HT1080 (cell line): ENCODE measurements around the gene NUDCD3. TPM values are rescaled to one million over a fixed set of nuclear protein-coding genes. Genes with fewer than 3 reads are reported as not detected.

Source experiments
- DNase-seq: peaks from one replicate; pipeline ENCODE4 v3.0.0-alpha.2; 2015; ENCODE audit warnings: low read depth
- total RNA-seq: library from RNA; depleted of rRNA; stranded (reverse); fragments of >200 nt; shearing (Covaris generic); gene quantifications from 2 replicates; pipeline ENCODE4 v1.2.3, GENCODE V29; 2014

Gene NUDCD3
- total RNA-seq, 1 experiment from 2014 or later, result 72.3 TPM

DNA sequence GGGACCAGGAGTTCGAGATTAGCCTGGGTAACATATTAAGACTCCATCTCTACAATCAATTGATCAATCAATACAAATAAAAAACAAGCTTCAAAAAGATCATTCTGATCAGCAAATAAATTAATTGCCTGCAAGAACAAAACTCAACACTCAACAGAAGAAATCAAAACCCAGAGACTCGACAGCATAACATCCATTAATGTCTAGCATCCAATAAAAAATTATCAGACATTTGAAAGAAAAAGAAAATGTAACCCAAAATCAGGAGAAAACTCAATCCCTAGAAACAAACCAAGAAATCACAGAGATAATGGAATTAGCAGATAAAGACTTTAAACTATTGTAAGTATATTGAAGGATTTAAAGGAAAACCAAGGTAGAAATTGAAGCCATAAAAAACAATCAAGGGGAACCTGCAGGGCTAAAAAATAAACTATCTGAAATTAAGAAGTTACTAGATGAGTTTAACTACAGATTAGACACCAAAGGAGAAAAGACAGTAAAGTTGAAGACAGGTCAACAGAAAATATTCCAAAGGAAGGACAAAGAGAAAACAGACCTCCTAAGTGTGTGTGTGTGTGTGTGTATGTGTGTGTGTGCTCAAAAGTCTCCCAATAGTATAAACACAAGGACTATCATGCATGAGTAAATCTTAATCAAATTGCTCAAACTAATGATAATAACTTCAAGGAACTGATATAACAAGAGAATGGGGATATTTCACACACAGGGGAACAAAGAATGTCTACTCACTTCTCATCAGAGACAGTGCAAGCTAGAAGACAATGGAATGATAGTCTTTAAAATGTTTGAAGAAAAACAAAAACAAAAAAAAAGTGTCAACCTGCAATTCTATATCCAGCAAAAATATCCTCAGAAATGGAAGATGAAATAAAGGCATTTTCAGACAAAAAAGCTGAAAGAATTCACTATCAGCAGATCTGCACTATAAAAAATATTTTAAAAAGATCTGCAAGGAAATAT lies 7.7 kb downstream of the NUDCD3 start:
- no peak for DNase-seq

DNA sequence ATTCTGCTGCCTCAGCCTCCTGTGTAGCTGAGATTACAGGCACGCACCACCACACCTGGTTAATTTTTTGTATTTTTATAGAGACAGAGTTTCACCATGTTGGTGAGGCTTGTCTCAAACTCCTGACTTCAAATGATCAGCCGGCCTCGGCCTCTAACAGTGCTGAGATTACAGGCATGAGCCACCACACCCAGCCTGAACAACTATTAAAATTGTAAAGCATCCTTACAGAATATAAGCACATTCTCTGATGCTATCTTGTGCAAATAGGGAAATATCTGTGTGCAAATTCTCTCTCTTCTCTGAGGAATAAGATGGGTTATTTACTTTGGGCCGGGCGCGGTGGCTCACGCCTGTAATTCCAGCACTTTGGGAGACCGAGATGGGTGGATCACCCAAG lies 12.5 kb downstream of the NUDCD3 start:
- no peak for DNase-seq

DNA sequence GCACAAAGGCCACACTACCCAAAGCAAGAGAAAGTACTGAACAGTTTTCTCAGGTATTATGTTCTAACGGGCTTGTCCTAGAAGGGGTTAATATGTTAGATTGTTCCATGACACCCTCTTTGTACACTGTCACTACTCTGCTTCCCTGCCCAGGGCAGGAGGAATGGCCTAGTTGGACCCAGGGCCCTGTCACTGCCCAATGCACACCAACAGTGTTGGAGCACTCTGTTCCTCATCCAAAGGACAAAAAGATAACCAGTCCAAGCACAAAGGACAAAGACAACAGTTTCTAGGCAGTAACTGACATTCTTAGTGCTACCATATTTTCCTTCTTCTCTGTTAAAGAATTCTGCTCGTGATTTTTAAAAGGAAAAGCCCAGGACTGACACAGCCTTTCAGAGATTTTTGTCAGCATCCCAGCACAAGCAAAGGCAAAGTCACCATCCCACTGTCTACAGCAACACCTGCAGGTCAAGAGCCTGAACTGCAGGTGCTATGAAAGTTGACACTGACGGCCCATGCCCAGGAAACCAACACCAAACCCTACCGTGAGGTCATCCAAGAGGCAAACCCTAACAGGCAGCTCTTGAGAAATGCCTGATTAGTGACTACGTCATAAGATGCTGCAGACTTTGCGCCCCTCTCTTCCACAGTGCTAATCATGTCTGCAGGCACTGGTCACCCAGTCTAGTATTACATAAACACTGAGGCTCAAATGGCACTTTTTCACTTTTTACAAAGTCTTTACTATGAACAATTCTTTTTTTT lies 13.2 kb downstream of the NUDCD3 start:
- peak; percentile 89 for DNase-seq

DNA sequence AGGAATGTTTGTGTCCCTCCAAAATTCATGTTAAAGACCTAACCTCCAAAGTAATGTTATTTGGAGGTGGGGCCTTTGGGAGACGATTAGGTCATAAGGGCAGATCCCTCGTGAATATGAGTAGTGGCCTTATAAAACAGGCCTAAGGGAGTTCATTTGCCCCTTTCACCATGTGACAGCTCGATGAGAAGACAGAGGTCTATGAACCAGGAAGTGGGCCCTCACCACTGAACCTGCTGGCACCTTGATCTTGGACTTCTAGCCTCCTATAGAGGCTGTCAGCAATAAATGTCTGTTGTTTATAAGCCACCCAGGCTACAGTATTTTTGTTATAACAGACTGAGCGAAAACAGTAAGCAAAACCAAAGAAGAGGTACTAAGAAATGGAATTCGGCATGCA lies 14.1 kb downstream of the NUDCD3 start:
- no peak for DNase-seq

DNA sequence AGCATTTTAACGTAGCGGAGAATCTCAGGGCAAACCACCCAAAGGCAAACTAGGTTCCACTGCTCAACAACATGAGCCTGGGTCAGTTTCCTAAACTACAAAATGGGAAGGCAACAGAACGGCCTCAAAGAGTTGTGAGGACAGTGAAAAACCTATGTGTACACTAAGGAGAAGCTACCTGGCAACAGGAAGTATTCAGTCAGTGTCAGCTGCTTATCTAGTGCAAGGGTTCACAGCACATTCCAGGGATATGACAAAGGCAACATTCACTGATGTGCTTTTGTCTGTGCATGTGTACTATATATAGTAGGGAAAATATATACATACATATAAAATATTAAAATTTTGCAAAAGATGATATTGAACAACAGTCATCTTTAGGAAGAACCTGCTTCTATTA lies 17.2 kb downstream of the NUDCD3 start:
- DNase-seq, result peak; percentile 39

DNA sequence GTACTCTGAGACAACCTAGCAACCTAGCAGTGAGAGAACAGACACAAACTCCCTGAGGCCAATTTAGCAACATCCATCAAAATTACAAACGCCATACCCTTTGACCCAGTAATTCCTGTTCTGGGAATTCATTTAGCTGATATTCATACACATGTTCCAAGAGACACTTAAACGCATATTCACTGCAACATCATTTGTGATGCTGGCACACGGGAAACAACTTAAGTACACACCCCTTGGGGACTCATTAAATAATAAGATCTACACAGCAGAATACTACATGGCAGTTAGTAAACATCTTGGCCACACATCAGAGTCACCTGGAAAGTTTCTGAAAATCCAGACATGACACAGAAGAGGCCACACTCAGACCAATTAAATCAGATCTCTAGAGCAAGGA lies 17.6 kb downstream of the NUDCD3 start:
- no peak for DNase-seq

DNA sequence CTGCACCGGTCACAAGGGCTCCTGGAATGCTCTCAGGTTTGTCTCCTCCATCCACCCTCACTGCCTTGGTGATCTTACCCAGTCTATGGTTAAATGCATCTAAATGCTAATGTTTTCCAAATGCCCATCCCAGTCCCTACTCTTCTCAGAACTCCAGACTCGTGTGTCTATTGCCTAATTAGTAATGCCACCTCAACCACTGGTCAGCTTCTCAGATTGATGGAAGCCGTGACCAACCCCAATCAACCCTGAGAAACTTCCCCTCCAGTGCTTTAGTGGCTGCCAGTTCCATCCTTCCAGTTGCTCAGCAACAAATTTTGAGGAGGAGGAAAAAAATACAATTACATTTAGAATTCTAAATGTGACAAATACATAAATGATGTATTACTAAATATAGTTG lies 18.6 kb downstream of the NUDCD3 start:
- DNase-seq, result no peak

DNA sequence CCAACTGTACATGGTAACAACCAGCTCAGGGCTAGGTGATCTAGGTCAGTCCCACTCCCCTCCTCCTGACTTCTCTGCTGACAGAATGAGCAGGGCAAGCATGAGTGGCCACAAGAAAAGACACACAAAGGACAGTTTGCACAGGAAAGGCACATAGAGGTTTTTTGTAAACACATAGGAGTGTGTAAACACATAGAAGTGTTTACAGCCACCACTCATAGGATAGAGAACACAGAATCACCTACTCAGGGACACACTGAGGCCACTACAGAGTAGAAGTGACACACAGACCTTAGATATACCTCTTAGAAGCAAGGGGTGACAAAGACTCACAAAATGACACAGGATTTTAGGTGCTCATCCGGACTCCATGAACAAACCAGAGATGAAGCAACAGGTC lies 19.0 kb downstream of the NUDCD3 start:
- DNase-seq, result no peak

DNA sequence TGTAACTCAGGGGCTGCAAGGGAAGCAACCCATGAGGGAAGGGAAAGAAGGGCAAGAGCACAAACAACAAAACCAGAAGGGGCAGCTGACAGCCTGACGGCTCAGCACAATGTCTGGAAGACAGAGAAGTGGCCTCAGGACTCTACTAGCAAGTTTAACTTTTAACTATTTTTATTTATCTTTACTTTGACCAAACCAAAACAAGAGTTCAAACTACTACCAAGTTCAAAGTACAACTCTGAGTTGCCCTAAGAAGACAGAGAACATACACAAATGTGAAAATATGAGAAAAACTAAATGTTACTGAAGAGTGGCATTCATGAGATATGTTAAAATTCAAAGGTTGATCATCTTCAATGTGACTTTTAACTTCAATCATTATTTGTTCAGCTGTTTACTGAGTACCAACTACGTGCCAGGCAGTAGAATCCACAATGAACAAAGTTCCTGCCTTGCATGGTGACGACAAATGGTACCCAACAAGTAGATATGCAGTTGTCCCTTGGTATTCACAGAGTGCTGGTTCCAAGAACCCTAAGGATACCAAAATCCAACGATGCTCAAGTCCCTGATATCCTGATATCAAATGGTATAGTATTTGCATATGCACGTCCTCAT lies 19.7 kb downstream of the NUDCD3 start:
- no peak for DNase-seq

DNA sequence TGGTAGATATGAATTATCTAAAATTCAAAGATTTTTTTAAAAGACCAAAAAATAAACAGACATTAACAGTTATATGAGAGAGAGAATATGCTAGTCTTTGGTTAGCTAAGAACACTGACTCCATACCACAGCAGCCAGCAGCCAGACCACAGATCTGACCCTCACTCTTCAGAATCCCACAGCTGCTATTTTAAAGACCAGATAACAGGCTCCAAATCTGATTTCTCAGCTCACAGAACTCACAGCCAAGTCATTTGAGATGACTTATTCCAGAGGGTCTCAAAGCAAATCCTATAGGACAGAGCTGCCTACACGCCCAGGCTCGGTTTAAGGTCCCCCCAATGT lies 20.4 kb downstream of the NUDCD3 start:
- DNase-seq, result no peak

DNA sequence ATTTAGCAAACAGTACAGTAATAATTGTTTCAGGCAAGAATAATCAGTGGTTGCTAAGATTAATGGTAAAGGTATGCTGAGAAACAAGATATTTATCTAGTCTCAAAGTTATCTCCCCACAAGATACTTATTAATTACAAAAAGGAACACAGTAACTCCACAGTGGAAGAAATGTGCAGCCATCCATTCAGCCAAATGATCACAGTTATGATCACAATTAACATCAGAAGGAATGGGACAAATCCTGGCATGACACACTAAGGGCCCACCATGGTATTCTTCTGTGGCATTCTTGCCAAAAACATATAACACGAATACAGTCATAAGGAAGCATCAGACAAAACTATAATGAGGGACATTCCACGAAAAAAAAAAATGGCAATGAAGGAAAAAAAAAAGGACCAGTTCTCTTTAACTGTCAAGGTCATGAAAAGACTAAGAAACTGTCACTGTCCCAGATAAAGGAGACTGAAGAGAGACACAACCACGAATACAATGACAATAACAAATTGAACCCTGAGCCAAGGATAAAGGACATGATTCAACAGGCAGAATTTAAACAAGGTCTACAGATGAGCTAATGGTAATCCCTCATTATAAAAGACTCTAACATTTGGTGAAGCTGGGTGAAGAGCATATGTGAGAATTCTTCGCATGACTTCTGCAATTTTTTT lies 20.9 kb downstream of the NUDCD3 start:
- no peak for DNase-seq

DNA sequence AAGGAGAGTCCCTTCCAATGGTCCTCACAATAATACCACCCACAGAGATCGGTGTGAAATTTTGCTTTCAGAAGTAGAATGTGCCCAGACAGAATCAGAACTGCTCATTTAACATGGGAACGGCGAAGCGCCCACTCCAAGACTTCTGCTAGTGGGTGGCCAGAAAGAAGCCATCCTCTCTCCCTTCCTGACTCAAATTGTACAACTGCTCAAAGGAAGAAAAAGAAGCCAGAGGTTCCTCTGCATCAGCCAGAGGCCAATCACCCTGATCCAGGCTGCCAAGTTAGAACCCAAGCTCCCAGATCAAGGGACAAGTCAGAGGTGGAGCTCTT lies 23.3 kb downstream of the NUDCD3 start:
- DNase-seq, result no peak

DNA sequence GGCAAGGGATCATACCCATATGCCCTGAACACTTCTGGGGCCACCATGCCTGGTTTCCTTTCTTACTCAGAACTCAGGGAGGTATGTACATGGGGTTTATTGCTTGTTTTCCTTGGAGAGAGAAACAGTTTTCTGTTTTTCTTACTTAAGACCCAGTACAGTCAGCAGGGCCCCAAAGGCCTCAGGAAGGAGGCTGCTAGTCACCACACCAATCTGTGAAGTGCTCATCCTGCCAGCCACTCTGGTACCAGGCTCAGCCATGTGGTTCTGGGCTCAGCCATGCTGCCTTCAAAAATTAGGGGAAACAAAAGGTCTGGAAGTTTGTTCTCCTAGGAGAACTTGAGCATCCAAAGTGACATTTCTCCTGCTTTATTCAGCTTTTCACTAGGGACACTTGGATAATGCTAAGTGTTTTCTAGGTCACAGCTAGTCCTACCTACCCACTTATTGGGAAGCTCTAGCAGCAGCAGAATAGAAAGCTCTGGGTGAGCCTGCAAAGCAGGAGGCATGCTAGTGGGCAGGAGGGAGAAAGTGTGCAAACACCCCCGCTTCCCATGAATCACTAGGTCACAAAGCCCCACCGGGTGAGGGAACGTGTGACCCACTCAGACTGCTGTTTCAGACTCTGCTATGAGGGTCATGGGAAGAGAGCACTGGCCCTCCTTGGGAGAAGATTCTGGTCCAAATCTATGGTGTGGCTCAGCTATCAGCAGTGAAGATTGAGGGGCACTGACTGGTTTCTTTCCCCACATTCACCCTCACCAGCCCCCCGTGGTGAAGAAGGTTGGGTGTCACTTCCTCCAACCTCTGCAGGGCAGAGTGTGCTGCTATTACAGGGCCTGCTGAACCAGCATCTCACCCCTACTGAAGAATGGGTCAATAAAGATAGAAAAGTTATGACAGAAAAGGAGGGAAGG lies 23.9 kb downstream of the NUDCD3 start:
- DNase-seq, result no peak

DNA sequence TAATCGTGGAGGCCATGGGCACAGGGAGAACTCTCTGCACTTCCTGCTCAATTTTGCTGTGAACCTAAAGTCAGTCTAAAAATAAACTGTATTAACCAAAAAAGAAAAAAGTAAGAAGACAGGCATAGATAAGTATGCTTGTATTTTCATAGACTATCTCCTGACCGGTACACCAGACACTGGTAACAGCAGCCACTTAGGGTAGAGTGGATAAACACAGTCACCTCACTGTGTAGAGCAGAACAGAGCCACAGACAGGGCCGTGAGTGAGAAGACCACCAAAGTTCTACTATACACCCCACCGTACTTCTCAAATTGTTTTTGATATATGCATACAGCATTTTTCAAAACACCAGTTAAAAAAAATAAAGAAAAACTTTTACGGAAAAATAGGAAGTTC lies 25.0 kb downstream of the NUDCD3 start:
- DNase-seq, result no peak

DNA sequence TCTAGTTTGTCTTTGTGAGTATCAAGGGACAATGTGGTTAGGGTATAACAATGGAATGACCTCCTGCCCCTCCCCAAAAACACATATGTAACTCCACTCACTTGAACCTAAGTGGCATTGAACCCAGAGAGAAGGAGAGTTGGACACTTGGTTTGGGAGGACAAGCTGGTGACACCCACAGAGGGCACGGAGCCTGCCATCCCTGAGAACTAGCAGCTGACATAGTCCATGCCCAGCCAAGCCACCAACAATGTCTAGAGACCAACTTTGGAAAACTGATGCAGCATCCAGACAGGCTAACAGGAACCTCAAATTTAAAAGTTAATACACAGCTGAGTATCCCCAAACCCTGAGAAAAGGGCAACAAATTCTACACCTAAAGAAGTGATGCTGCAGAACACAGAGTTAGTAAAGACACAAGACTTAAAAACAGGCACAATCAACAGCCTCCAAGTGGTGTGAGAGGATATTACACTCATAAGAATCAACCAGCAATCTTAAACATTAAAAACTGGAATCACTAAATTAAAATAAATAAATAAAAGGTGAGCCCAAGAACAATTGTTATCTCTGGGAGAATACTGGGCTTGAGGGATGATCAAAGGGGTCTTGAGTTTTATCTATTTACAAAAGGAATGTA lies 27.2 kb downstream of the NUDCD3 start:
- no peak for DNase-seq

DNA sequence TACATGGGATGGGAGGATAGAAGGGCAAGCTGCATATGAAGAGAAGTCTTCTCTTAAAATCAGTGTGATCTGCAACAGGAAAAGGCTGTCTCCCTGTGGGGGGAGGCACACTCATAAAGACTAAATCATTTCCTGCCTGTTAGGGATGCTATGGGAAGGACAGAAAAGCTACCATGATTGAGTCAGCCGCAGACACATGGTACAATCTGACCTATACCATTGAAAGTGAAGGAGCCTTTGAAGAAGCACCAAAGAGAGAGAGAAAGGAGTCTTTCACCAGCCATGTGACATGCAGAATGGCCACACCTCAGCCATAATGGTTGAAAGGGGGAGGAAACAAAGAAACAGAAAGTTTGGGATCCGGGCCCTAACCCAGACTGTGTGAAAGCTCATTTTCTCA lies 29.1 kb downstream of the NUDCD3 start:
- peak; percentile 90 for DNase-seq

DNA sequence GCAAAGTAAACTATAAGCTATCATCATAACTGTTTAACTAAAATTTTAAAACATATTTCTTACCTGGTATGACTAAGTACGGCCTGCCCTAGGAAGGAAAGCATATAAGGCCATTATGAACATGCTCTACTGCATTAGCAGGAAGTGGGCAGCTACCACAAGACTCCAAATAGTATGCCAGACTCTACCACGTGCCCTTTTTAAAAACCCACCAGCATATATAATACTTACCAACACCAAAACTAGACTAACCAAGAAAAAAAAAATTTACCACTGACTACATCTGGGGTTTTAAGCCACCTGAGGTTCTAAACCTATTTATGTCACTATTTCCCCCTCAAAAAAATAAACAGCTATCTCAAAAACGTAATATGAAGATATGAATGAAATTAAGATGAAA lies 30.1 kb downstream of the NUDCD3 start:
- peak; percentile 80 for DNase-seq

DNA sequence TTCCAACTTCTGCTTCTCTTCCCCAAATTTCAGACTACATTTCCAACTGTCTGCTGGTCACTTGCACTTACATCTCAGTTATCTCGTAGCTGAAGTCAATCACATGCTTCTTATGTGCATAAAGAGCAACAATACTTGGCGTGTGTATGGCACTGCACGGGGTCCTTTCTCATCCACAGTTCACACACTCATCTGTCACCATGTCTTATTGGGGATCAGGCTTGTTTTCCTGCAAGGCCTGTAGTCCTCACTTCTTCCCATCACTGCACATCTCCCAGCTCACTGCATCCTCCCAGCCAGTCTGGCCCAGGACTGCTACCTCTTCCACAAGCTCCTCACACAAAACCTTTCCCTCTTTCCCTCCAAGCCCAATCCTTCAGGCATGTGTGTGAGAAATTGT lies 35.3 kb downstream of the NUDCD3 start:
- DNase-seq, result no peak

DNA sequence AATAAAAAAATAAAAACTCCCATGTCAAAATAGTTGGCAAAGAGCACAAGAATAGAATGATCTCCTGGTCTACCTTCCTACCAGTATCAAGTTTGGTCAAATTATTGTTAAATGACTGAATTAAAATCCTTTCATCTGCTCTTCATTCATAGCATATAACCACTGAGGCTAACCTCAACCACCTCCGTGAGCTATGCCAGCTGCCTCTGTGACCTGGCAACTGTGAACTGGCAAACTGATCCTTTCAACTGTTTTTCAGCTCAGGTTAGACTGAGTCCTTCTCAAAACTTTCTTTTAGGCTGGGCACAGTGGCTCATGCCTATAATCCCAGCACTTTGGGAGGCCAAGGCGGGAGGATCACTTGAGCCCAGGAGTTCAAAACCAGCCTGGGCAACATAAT lies 36.1 kb downstream of the NUDCD3 start:
- DNase-seq, result no peak

DNA sequence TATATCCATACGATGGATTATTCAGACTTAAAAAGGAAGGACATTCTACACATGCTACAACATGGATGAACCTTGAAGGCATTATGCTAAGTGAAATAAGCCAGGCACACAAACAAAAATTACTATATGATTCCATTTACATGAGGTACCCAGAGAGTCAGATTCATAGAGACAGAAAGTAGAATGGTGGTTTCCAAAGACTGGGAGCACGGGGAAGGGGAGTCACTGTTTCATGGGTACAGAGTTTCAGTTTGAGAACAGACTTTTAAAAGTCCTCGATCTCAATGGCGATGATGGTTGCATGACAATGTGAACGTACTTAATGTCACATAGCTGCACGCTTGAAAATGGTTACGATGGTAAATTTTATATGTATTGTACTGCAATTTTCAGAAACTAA lies 39.3 kb downstream of the NUDCD3 start:
- DNase-seq, result no peak
